ENCODE measurements around the gene LRRC71. TPM values are rescaled to one million over a fixed set of nuclear protein-coding genes. Genes with fewer than 3 reads are reported as not detected.
A peak's percentile ranks its signal among the peaks of the same experiment; 100 is the strongest.

The LRRC71 gene
- total and polyA plus RNA-seq, 2 experiments from 2014 or later: 0.32 TPM; not detected in 1

GRCh38 chr1:156959414-156959813, 39.0 kb downstream of the LRRC71 start:
- in situ Hi-C loops (cut with MboI): no loop called here
- H4K20me1 ChIP-seq (ENCODE audit: insufficient read depth): no peaks in the 10 kb centered on the region
- no peaks in the 10 kb centered on the region for H3F3A ChIP-seq (ENCODE audit: insufficient read depth)
- no peak overlapping the region for H3K9ac ChIP-seq
- no peak for DNase-seq
- H2AFZ ChIP-seq: no peak overlapping the region
- H3K27ac ChIP-seq: no peak overlapping the region
- no peaks in the 10 kb centered on the region for H3K79me2 ChIP-seq (ENCODE audit: insufficient read depth)
- no peaks in the 10 kb centered on the region for H3K9me3 ChIP-seq (ENCODE audit: low read depth)
- peaks cover 10% of the 10 kb centered on the region for H3K4me1 ChIP-seq (ENCODE audit: insufficient read depth)
- 73 to 80% methylated on average over 2 of the region's 2 CpGs for WGBS, 2 experiments (ENCODE audit: low coverage in 1 of 2, low lambda C conversion rate in 2 of 2, missing lambda C conversion rate in 2 of 2)
- peaks cover 10% of the 10 kb centered on the region; the same call in 1 of the 2 replicates for H3K36me3 ChIP-seq (ENCODE audit: low read depth)
- no peak overlapping the region for H3K4me3 ChIP-seq
- no peaks in the 10 kb centered on the region for H3K27me3 ChIP-seq (replicated peaks; ENCODE audit: insufficient read depth)
- no peak overlapping the region for H3K4me2 ChIP-seq (ENCODE audit: unreplicated experiment)
- TF ChIP-seq EZH2 (IDR thresholded peaks at IDR 0.05; ENCODE audit: insufficient read depth, poor library complexity, severe bottlenecking) (no peak), EZH2phosphoT487 (IDR thresholded peaks at IDR 0.05; ENCODE audit: insufficient read depth, low read depth) (no peak)
- H3K9me2 ChIP-seq (ENCODE audit: insufficient read depth): no peaks in the 10 kb centered on the region

DNA sequence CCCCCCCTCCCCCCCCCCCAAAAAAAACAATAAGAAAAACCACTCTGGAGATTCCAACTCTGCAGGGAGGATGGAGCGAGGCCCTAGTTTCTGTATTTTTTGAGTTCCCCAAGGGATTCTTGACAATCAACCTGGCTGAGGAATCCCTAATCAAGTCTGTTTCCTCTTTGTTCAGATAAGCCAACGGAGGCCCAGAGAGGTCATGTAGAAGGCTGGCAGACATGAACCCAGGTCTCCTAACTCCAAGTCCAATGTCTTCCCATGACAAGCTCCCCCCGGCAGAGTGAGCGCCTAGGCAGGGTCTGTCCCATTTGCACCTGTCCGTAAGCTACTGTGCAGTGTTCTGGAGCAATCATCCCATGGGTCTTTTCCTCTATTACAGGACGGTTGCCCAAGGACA, 39.5 kb downstream of the LRRC71 start:
- TF ChIP-seq EZH2 (IDR thresholded peaks at IDR 0.05; ENCODE audit: insufficient read depth, poor library complexity, severe bottlenecking): no peak
- TF ChIP-seq EZH2phosphoT487 (IDR thresholded peaks at IDR 0.05; ENCODE audit: insufficient read depth, low read depth): no peak
- 0 out of 2 replicates have a peak, but pooled peaks cover 3% of the 10 kb centered on the region for H3F3A ChIP-seq (ENCODE audit: insufficient read depth)

GRCh38 chr1:156961709-156962108, 41.3 kb downstream of the LRRC71 start:
- DNase-seq: peak; percentile 19
- Histone ChIP-seq H3F3A (ENCODE audit: insufficient read depth) (0 out of 2 replicates have a peak, but pooled peaks cover 5% of the 10 kb centered on the region), H3K36me3 (ENCODE audit: low read depth) (peaks cover 6% of the 10 kb centered on the region; the same call in 1 of the 2 replicates), H3K9ac (no peak overlapping the region), H2AFZ (no peak overlapping the region), H3K79me2 (ENCODE audit: insufficient read depth) (no peaks in the 10 kb centered on the region), H3K9me2 (ENCODE audit: insufficient read depth) (no peaks in the 10 kb centered on the region), H3K27ac (no peak overlapping the region), H3K9me3 (ENCODE audit: low read depth) (no peaks in the 10 kb centered on the region), H3K4me1 (ENCODE audit: insufficient read depth) (peaks cover 14% of the 10 kb centered on the region), H3K27me3 (replicated peaks; ENCODE audit: insufficient read depth) (no peaks in the 10 kb centered on the region), H4K20me1 (ENCODE audit: insufficient read depth) (no peaks in the 10 kb centered on the region), H3K4me3 (no peak overlapping the region), H3K4me2 (ENCODE audit: unreplicated experiment) (no peak overlapping the region)
- 72 to 75% methylated on average over 4 of the region's 4 CpGs for WGBS, 2 experiments (ENCODE audit: low coverage in 1 of 2, low lambda C conversion rate in 2 of 2, missing lambda C conversion rate in 2 of 2)
- TF ChIP-seq EZH2phosphoT487 (IDR thresholded peaks at IDR 0.05; ENCODE audit: insufficient read depth, low read depth) (no peak), EZH2 (IDR thresholded peaks at IDR 0.05; ENCODE audit: insufficient read depth, poor library complexity, severe bottlenecking) (no peak)
- in situ Hi-C loops (cut with MboI): no loop called here

More for the DNA sequence above, 39.5 kb downstream of the LRRC71 start:
- no peaks in the 10 kb centered on the region for H3K9me2 ChIP-seq (ENCODE audit: insufficient read depth)
- no peak overlapping the region for H3K4me3 ChIP-seq
- no peaks in the 10 kb centered on the region for H3K9me3 ChIP-seq (ENCODE audit: low read depth)
- in situ Hi-C loops (cut with MboI): no loop called here
- no peaks in the 10 kb centered on the region for H3K79me2 ChIP-seq (ENCODE audit: insufficient read depth)
- no peak overlapping the region for H3K9ac ChIP-seq
- peaks cover 14% of the 10 kb centered on the region for H3K4me1 ChIP-seq (ENCODE audit: insufficient read depth)
- no peak overlapping the region for H3K4me2 ChIP-seq (ENCODE audit: unreplicated experiment)
- no peaks in the 10 kb centered on the region for H4K20me1 ChIP-seq (ENCODE audit: insufficient read depth)
- DNase-seq: no peak
- no peak overlapping the region for H3K27ac ChIP-seq
- peaks cover 10% of the 10 kb centered on the region; the same call in 1 of the 2 replicates for H3K36me3 ChIP-seq (ENCODE audit: low read depth)
- no peak overlapping the region for H2AFZ ChIP-seq
- no peaks in the 10 kb centered on the region for H3K27me3 ChIP-seq (replicated peaks; ENCODE audit: insufficient read depth)
- WGBS, 2 experiments (ENCODE audit: low coverage in 1 of 2, low lambda C conversion rate in 2 of 2, missing lambda C conversion rate in 2 of 2): 97 to 99% methylated on average over 6 of the region's 6 CpGs

- TF ChIP-seq EZH2phosphoT487 (IDR thresholded peaks at IDR 0.05; ENCODE audit: insufficient read depth, low read depth): no peak
- peak; percentile 13 for DNase-seq
- Histone ChIP-seq H3K79me2 (ENCODE audit: insufficient read depth) (no peaks in the 10 kb centered on the region), H3K4me1 (ENCODE audit: insufficient read depth) (peaks cover 14% of the 10 kb centered on the region), H3K4me2 (ENCODE audit: unreplicated experiment) (no peak overlapping the region), H3F3A (ENCODE audit: insufficient read depth) (0 out of 2 replicates have a peak, but pooled peaks cover 5% of the 10 kb centered on the region), H3K27me3 (replicated peaks; ENCODE audit: insufficient read depth) (no peaks in the 10 kb centered on the region), H3K9me3 (ENCODE audit: low read depth) (no peaks in the 10 kb centered on the region), H3K9ac (no peak overlapping the region), H2AFZ (no peak overlapping the region), H3K27ac (no peak overlapping the region), H3K4me3 (no peak overlapping the region), H3K36me3 (ENCODE audit: low read depth) (peaks cover 5% of the 10 kb centered on the region; the same call in 1 of the 2 replicates), H3K9me2 (ENCODE audit: insufficient read depth) (no peaks in the 10 kb centered on the region), H4K20me1 (ENCODE audit: insufficient read depth) (no peaks in the 10 kb centered on the region)
- in situ Hi-C loops (cut with MboI): no loop called here
- 64 to 65% methylated on average over 3 of the region's 3 CpGs for WGBS, 2 experiments (ENCODE audit: low coverage in 1 of 2, low lambda C conversion rate in 2 of 2, missing lambda C conversion rate in 2 of 2)
These were observed 43.2 kb downstream of the LRRC71 start for GRCh38 chr1:156963621-156964020.
